NCI-H82 (cell line): ENCODE results near the gene C1orf21.

Experiments used
- DNase-seq: peaks from one replicate; lab custom pipeline; 2025; lab: John Stamatoyannopoulos, UW

Gene C1orf21

DNA sequence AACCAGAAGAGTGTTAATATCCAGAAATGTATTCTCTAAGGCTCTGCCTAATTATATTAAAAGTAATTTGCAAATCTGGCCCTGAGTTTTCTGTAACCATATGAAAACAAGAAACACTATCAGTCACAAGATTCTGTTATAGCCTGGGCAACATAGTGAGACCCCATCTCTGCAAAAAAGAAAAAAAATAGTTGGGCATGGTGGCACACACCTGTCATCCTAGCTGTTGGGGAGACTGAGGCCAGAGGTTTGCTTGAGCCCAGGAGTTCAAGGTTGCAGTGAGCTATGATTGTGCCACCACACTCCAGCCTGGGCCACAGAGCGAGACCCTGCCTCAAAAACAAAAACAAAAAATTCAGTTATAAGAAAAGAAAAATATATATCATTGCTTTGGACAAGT is 25.6 kb downstream of the C1orf21 start:
- no peak for DNase-seq

DNA sequence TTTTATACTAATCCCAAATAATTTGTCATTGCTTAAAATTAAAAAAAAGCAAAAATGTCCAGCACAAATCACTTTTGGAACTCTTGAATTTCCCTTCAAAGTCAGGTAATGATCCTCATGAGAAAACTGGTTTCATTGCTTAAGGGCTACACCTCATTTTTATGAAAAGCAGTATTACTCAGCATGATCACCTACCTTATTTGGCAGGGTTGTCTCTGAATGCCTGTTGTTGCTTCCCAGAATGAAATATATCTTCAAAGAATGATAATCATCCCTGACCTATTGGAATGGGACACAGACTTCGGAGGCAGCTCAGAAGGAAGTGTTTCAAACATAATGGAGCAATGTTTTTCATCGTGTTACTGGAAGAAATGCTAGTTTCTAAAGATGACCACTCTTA is 29.7 kb downstream of the C1orf21 start:
- DNase-seq, result no peak

GRCh38 chr1:184416946-184417345 is 30.1 kb downstream of the C1orf21 start:
- DNase-seq, result no peak

DNA sequence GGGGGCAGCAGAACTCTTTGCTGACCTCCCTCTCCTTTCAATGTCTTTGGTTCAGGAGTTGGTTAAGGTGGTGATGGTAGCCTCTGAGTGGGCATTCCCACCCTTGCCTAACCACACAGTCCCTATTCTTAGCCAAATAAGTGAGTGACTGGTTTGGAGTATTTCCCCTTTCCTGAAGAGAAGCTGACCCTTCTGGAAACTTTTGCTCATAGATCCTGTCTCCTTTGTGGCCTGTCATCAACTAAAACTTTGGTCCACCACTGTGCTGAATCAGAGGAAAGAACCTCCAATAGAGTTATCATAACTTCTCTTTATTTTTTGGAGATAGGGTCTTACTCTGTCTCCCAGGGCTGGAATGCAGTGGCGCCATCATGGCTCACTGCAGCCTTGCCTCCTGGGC is 31.1 kb downstream of the C1orf21 start:
- no peak for DNase-seq

- DNase-seq, result no peak
Observed at GRCh38 chr1:184418652-184419349, 32.0 kb downstream of the C1orf21 start.

DNA sequence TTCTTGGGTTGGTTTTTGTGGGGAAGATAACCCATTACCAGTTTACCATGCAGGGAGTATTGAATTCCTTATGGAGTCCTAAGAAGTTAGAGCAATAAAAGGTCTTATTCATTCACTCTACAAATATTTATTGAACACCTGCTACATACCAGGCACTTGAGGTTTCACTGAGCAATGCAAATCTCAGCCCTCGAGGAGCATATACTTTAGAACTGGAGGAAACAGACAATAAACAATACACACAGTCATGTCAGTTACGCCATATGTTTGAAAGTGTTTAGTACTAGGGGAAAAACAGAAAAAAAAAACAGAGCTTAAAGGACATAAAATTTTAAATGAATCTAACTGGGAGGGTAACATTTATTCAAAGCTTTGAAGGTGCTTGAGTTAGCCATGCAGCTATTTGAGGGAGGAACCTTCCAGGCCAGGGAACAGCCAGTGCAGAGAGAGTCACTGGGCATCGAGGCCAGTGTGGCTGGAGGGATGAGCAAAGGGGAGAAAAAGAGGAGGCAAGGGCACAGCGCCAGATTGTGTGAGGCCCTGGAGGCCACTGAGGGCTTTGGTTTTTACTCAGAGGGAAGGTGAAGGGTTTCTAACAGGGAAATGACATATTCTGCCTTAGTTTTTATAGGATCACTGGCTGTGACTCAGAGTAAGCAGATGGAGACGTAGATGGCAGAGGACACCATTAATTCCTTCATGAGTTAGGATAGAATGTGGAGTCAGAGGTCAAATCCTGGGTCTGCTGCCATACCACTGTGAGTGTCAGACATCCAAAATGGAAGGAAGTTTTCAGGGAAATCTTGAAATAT is 32.7 kb downstream of the C1orf21 start:
- DNase-seq, result no peak

- DNase-seq, result peak; percentile 58
Observed at GRCh38 chr1:184422490-184423233, 35.8 kb downstream of the C1orf21 start.

DNA sequence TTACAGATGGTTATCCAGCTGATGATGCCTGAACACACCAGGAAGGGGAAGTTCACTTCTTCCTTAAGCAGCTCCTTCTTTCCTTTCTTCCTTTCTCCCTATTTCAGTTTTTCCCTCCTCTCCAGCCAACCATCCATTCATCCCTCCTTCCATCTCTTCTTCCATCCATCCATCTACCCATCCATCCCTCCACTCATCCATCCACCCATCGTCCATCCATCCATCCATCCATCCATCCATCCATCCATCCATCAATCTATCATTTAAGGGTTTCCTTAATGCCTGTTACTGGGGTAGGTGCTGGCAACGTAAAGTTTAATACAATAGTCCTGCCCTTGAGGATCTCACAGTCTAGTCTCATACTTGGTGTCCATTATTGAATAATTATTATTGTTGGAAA is 36.8 kb downstream of the C1orf21 start:
- DNase-seq, result no peak

DNA sequence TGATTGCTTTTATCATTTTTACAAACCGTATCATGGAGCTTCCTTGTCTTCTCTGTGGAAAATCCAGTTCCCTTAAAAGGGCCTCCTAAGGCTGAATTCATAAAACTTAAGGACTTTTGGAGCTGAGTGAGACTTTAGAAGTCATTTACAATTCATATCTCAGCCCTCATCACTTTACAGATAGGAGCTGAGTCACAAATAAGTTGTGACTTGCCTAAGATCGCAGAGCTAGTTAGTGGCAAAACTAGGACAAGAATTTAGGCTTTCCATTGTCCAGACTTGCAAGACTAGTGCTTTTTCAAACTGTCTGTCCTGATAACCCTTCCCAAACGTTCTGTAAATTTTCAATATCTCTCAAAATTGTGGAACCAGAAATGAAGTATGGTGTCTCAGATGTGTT is 37.3 kb downstream of the C1orf21 start:
- no peak for DNase-seq

GRCh38 chr1:184424945-184425344 is 38.1 kb downstream of the C1orf21 start:
- peak; percentile 51 for DNase-seq

DNA sequence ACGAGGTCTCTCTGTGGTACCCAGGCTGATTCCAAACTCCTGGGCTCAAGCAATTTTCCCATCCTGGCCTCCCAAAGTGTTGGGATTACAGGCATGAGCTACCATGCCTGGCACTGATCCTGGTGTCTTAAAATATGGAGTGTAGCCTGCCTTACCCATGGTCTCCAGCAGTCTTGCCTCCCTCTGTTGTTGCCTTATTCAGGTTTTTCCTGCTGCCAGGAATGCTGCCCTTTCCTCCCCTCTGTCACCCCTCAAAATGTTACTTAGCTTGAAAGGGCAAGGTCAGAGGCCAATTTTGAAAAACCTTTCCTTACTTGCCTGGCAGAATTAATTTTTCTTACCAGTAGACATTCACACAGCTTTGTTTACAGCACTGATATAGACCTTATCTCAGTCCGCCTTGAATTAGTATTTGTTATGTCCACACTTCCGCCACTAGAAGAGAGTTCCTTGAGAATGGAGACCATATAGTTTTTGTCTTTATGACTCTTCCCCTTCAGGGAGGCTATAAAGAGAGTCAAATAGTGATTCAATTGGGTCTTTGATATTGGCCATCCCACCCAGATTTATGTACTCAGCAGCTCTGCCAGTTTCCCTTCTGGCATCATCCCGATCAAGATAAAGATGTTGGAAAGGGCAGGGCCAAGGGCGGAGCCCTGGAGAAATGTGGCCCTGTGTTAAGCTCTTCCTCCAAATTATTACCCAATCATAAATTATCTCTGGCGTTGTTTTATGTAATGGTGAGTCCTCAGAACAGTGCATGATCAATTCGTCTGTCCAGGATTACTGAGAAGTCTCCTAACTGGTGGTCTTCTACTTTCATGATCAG is 38.8 kb downstream of the C1orf21 start:
- no peak for DNase-seq

GRCh38 chr1:184426278-184426674 is 39.4 kb downstream of the C1orf21 start:
- DNase-seq, result no peak

DNA sequence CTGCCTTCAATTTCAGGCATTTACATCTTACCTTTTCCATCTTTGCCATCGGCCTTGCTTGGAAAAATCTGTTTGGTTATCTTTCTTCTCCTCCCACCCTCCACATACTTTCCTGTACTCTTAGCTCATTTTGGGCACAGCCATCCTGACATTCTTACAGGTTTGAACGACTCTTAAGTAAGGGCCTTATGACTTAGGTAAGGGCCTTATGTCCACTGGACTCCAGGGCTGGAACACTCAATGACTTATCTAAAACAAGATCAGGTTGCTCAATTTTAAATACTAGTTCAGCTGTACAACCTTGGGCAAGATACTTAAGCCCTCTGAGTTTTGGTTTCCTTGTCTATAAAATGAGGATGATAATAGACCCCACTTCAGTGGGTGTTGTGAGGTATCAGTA is 40.9 kb downstream of the C1orf21 start:
- DNase-seq, result no peak

GRCh38 chr1:184428604-184429003 is 41.8 kb downstream of the C1orf21 start:
- no peak for DNase-seq

DNA sequence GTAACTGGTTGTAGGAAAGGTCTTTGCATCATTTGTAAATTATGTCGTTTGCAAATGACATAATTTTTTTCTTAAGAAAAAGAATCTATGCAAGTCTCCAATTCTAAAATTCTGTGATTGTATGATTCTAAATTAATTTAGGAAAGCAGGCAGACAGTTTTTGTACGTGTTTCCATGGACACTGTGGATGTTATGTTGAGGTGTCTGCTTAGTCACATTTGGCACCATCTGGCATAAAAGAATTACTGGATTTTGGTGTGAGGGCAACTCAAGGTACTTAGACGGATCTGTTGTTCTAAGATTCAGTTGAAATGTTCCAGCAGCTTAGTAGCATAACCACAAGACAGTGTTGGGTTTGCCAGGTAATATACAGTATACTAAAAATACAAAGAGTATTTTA is 42.5 kb downstream of the C1orf21 start:
- DNase-seq, result peak; percentile 38

DNA sequence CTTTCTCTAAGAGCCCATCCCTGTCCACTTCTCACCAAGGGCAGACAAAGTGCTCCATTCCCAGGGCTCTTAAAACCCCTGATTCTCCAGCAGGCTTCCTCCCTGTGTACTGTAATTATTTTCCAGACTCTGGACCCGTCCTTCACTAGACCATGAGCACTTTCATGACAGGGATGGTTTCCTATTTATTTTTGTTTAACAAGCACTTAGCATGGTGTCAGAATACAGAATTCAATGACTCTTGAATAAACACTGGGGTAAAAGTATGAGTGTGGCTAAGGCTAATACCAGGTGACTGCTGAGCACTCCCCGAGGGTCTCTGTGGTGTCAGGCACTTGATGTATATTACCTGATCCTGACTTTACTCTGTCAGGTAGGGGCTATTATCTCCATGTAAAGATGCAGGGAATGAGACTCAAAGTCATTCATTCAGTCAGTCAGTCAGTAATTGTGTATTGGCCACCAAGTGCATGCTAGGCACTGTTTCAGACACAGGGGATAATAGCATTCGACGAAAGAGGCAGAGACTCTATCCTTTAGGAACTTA is 47.2 kb downstream of the C1orf21 start:
- DNase-seq, result no peak

GRCh38 chr1:184437291-184437690 is 50.5 kb downstream of the C1orf21 start:
- DNase-seq, result no peak

- no peak for DNase-seq
Observed at GRCh38 chr1:184438363-184438762, 51.5 kb downstream of the C1orf21 start.

DNA sequence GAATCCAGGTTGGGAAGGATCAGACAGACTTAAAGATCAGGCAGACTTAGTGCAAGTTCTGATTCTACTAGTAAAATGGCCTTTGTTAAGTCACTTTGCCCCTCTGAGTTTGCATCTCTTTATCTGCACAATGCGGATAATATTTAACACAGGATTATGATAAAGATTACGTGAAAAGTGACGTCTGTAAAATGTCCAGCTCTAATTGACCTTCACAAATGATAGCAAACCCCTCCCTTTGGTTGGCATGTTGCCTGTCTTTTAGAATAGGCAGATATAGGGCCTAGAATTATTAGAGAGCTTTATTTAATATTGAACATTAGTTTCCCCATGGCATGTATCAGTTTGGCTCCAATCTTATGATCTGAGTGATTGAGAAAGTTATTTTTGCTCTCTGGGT is 55.4 kb downstream of the C1orf21 start:
- no peak for DNase-seq

- no peak for DNase-seq
Observed at GRCh38 chr1:184443201-184443600, 56.4 kb downstream of the C1orf21 start.

DNA sequence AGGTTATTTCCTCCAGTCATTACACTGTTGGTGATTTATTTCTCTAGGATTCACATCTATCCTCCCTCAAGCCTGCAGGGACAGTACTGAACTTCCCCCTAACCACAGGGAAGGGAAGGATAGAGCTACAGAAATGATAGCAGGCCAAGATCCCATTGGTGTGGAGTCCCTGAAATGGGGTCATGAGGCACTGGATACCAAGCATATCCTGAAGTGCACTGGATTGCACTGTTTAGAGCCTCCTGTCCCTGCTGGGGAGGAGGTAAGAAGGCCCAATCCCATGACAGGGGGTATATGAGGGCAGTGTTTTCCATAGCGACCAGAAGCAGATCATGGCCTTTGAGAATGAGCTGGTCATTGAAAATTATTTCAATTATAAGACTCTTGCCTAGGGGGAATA is 56.8 kb downstream of the C1orf21 start:
- DNase-seq, result no peak

DNA sequence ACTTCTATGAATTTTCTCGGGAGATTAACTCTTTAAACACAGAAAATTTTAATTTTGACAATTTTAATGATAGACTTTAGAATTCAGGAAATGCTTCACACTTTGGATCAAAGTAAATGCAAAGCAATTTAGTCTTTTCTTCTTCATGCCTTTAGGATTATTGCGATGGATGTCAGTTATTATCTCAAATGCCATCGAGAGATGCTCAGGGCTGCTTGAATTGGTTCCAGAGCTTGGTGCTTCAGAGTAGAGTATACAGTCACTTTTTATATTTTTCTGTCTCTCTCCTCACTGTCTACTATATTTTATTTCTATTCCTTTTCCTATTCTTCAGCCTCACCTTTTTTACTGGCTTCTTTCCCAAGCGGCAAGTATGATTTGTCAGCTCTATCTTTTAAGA is 59.2 kb downstream of the C1orf21 start:
- no peak for DNase-seq
